22Rv1 (cell line): ENCODE data around the gene PPP1R16B.

Experiments used
- ZFX ChIP-seq: fragments of 450-650 bp; IDR thresholded peaks from 2 replicates; pipeline ENCODE4 v1.6.1; 2017; ENCODE audit warnings: antibody characterized with exemption, borderline replicate concordance
- TF ChIP-seq, protein P1 (sequence below): fragments of 450-650 bp; IDR thresholded peaks from 2 replicates; pipeline ENCODE4 v1.5.1; 2017; ENCODE audit warnings: mild to moderate bottlenecking

GRCh38 chr20:38953630-38954340 is 148.3 kb downstream of the PPP1R16B start:
- TF ChIP-seq, protein P1, sequence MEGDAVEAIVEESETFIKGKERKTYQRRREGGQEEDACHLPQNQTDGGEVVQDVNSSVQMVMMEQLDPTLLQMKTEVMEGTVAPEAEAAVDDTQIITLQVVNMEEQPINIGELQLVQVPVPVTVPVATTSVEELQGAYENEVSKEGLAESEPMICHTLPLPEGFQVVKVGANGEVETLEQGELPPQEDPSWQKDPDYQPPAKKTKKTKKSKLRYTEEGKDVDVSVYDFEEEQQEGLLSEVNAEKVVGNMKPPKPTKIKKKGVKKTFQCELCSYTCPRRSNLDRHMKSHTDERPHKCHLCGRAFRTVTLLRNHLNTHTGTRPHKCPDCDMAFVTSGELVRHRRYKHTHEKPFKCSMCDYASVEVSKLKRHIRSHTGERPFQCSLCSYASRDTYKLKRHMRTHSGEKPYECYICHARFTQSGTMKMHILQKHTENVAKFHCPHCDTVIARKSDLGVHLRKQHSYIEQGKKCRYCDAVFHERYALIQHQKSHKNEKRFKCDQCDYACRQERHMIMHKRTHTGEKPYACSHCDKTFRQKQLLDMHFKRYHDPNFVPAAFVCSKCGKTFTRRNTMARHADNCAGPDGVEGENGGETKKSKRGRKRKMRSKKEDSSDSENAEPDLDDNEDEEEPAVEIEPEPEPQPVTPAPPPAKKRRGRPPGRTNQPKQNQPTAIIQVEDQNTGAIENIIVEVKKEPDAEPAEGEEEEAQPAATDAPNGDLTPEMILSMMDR, result no peak
- no peak for TF ChIP-seq ZFX
